ENCODE measurements around the gene TMEM43.

Gene TMEM43

GRCh38 chr3:14133188-14133800, 8.4 kb downstream of the TMEM43 start:
- Mint-ChIP-seq H3K27me3 (ENCODE audit: low read depth, poor library complexity) (peaks cover 3% of the 10 kb centered on the region), H3K27ac (no peak overlapping the region), H3K4me3 (no peak overlapping the region), H3K36me3 (ENCODE audit: low read depth) (peaks cover 51% of the 10 kb centered on the region), H3K4me1 (no peaks in the 10 kb centered on the region), H3K9me3 (no peaks in the 10 kb centered on the region)
- DNase-seq: no peak
- no peak for TF ChIP-seq CTCF (IDR thresholded peaks at IDR 0.05)

- DNase-seq: no peak
- Mint-ChIP-seq H3K36me3 (ENCODE audit: low read depth) (peaks cover 45% of the 10 kb centered on the region), H3K4me3 (no peak overlapping the region), H3K4me1 (no peaks in the 10 kb centered on the region), H3K9me3 (no peaks in the 10 kb centered on the region), H3K27me3 (ENCODE audit: low read depth, poor library complexity) (peaks cover 3% of the 10 kb centered on the region), H3K27ac (no peak overlapping the region)
- TF ChIP-seq CTCF (IDR thresholded peaks at IDR 0.05): no peak
These were observed 9.0 kb downstream of the TMEM43 start for GRCh38 chr3:14133876-14134275.

GRCh38 chr3:14134291-14134690, 9.4 kb downstream of the TMEM43 start:
- Mint-ChIP-seq H3K4me3 (no peak overlapping the region), H3K4me1 (no peaks in the 10 kb centered on the region), H3K9me3 (no peaks in the 10 kb centered on the region), H3K27me3 (ENCODE audit: low read depth, poor library complexity) (peaks cover 3% of the 10 kb centered on the region), H3K36me3 (ENCODE audit: low read depth) (peaks cover 41% of the 10 kb centered on the region), H3K27ac (peak overlapping the region; percentile 39)
- no peak for DNase-seq
- TF ChIP-seq CTCF (IDR thresholded peaks at IDR 0.05): no peak

GRCh38 chr3:14135581-14135980, 10.7 kb downstream of the TMEM43 start:
- Mint-ChIP-seq H3K4me1 (no peaks in the 10 kb centered on the region), H3K4me3 (no peak overlapping the region), H3K27me3 (ENCODE audit: low read depth, poor library complexity) (peaks cover 3% of the 10 kb centered on the region), H3K36me3 (ENCODE audit: low read depth) (peaks cover 31% of the 10 kb centered on the region), H3K27ac (no peak overlapping the region), H3K9me3 (no peaks in the 10 kb centered on the region)
- no peak for TF ChIP-seq CTCF (IDR thresholded peaks at IDR 0.05)
- no peak for DNase-seq

GRCh38 chr3:14137004-14137403, 12.2 kb downstream of the TMEM43 start:
- Mint-ChIP-seq H3K4me3 (no peak overlapping the region), H3K4me1 (no peaks in the 10 kb centered on the region), H3K27ac (no peak overlapping the region), H3K9me3 (no peaks in the 10 kb centered on the region), H3K36me3 (ENCODE audit: low read depth) (peaks cover 23% of the 10 kb centered on the region), H3K27me3 (ENCODE audit: low read depth, poor library complexity) (peaks cover 3% of the 10 kb centered on the region)
- DNase-seq: no peak
- TF ChIP-seq CTCF (IDR thresholded peaks at IDR 0.05): no peak

GRCh38 chr3:14137445-14137844, 12.6 kb downstream of the TMEM43 start:
- Mint-ChIP-seq H3K36me3 (ENCODE audit: low read depth) (peaks cover 22% of the 10 kb centered on the region), H3K4me3 (no peak overlapping the region), H3K27ac (no peak overlapping the region), H3K4me1 (no peaks in the 10 kb centered on the region), H3K27me3 (ENCODE audit: low read depth, poor library complexity) (peaks cover 3% of the 10 kb centered on the region), H3K9me3 (no peaks in the 10 kb centered on the region)
- DNase-seq: no peak
- no peak for TF ChIP-seq CTCF (IDR thresholded peaks at IDR 0.05)
